Smooth muscle cell of the coronary artery (primary cell): Measurements from ENCODE around the gene DYRK2. TPM values are rescaled to one million over a fixed set of nuclear protein-coding genes. Genes with fewer than 3 reads are reported as not detected.

Experiments
- total RNA-seq: library from RNA; depleted of rRNA; stranded (reverse); fragments of >200 nt; gene quantifications from 2 replicates; pipeline ENCODE4 v1.2.3, GENCODE V29; 2014; ENCODE audit warnings: low replicate concordance

Gene DYRK2
- 26.3 and 108 TPM in 2 replicates for total RNA-seq

DNA sequence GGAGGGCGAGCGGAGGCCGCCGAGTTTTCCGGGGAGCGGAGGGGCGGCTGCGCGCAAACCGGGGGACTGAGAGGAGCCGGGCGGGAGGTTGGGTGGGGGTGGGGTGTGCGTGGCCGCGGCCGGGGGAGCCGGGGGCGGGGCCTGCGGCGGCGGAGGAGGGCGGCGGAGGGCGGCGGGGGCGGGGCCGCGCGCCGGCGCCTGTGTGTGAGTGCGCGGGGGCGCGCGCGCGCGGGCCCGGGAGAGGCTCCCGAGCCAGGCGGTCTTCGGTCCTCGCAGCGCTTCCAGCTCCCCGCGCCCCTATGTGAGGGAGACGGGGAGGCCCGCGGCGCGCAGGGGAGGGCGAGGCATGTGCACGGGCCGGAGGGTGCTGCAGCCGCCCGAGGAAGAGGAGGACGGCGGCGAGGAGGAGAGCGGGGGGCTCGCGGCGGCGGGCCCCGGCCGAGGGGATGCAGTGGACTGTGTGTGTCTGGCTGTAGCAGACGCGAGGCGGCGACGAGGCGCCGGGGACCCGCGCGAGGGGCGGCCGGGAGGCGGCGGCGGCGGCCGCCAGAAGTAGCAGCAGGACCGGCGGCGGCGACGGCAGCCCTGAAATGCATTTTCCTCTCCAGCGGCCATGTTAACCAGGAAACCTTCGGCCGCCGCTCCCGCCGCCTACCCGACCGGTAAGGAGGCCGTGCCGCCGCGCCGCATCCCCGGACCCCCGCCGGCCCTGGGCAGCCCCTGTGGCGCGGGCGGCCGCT, at the start of gene DYRK2:
DYRK2 (plus strand) TSS at position 225 of the 740 bp plus-strand sequence; CDS start at position 614, 389 bp downstream.

